SK-N-SH treated with all-trans-retinoic acid at 6 μM for 48 hours (cell line): Measurements from ENCODE around the gene TRABD2B.

Source experiments
- ARNTL ChIP-seq: fragments of 450-650 bp; formaldehyde crosslinking; IDR thresholded peaks from 2 replicates; pipeline ENCODE4 v1.5.0; 2020; ENCODE audit warnings: low read depth, mild to moderate bottlenecking, moderate library complexity, borderline replicate concordance
- GLIS3 ChIP-seq: fragments of 250-450 bp; sonication (Bioruptor Pico); IDR thresholded peaks from 2 replicates; pipeline ENCODE4 v1.5.0; 2020; ENCODE audit warnings: mild to moderate bottlenecking, moderate library complexity
- ISL1 ChIP-seq: fragments of 250-450 bp; sonication (Bioruptor Pico); IDR thresholded peaks from 2 replicates; pipeline ENCODE4 v2.1.2; 2022; ENCODE audit warnings: mild to moderate bottlenecking, moderate library complexity
- RARB ChIP-seq: fragments of 250-450 bp; sonication (Bioruptor Pico); IDR thresholded peaks from 2 replicates; pipeline ENCODE4 v1.8.0; 2021; ENCODE audit warnings: mild to moderate bottlenecking, moderate library complexity
- ZNF565 ChIP-seq: fragments of 450-650 bp; formaldehyde crosslinking; conservative IDR thresholded peaks from 2 replicates; pipeline ENCODE4 v1.5.0; 2020; ENCODE audit warnings: low read depth, mild to moderate bottlenecking, moderate library complexity
- ZNF70 ChIP-seq: fragments of 450-650 bp; formaldehyde crosslinking; IDR thresholded peaks from 2 replicates; pipeline ENCODE4 v1.5.0; 2020; ENCODE audit warnings: mild to moderate bottlenecking, moderate library complexity
- TF ChIP-seq, protein P1 (sequence below): fragments of 250-450 bp; sonication (Bioruptor Pico); IDR thresholded peaks from 2 replicates; pipeline ENCODE4 v1.8.0; 2020; ENCODE audit warnings: mild to moderate bottlenecking, moderate library complexity, borderline replicate concordance

DNA sequence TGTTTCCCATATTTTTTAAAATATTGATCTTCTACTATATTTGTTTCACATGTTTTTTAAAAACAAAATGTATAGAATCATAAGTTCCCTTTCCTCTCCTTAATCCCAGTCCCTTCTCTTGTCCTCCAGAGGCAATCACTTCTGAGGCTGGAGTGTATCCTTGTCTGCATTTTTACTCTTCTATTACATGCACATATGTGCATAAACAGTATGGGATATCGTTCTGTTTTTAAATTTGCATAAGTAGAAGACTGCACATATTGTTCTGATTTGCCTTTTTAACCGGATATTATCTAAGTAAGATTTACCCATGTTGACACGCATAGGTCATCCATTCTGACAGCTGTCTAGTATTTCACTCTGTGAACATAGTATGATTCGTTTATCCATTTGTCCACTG is 142.0 kb downstream of the TRABD2B start:
- TF ChIP-seq, protein P1, sequence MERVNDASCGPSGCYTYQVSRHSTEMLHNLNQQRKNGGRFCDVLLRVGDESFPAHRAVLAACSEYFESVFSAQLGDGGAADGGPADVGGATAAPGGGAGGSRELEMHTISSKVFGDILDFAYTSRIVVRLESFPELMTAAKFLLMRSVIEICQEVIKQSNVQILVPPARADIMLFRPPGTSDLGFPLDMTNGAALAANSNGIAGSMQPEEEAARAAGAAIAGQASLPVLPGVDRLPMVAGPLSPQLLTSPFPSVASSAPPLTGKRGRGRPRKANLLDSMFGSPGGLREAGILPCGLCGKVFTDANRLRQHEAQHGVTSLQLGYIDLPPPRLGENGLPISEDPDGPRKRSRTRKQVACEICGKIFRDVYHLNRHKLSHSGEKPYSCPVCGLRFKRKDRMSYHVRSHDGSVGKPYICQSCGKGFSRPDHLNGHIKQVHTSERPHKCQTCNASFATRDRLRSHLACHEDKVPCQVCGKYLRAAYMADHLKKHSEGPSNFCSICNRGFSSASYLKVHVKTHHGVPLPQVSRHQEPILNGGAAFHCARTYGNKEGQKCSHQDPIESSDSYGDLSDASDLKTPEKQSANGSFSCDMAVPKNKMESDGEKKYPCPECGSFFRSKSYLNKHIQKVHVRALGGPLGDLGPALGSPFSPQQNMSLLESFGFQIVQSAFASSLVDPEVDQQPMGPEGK (CRISPR knock-in tag) = no peak
- TF ChIP-seq ISL1 (CRISPR knock-in tag) (no peak), GLIS3 (CRISPR knock-in tag) (no peak), ZNF565 (no peak), RARB (CRISPR knock-in tag) (no peak), ARNTL (no peak), ZNF70 (CRISPR knock-in tag) (no peak)
